GM19328 (cell line): Measurements from ENCODE around the gene NT5C.

Source experiments
- ATAC-seq: cut with Tn5 transposase; IDR thresholded peaks from one replicate; pipeline ENCODE4 v1.9.1; 2021; ENCODE audit warnings: mild to moderate bottlenecking, moderate library complexity; ENCODE audit not compliant: unreplicated experiment

The NT5C gene

DNA sequence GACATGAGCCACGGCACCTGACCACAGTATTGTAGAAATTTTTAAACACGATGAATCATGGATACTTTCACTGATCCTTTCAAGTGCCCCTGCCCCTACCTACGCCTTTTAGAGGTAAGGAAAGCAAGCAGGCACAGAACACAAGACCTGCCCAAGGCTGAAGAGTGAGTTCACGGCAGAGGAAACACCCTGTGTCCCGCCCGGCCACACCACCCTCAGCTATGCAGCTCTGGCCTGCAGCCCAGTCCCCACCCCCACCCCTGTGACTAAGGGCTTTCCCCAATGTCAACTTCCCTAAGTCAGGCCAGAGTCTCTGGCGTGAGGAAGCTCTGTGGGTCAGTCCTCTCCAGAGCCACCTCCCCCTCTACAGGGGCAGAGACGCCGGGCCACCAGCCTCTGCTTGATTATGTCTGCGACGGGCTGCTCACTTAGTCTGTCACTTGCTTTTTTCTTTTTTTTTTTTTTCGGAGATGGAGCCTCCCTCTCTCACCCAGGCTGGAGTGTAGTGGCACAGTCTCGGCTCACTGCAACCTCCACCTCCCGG, 35.4 kb downstream of the NT5C start:
- no peak for ATAC-seq

- no peak for ATAC-seq
Measured at GRCh38 chr17:75094871-75095399, 36.6 kb downstream of the NT5C start.

DNA sequence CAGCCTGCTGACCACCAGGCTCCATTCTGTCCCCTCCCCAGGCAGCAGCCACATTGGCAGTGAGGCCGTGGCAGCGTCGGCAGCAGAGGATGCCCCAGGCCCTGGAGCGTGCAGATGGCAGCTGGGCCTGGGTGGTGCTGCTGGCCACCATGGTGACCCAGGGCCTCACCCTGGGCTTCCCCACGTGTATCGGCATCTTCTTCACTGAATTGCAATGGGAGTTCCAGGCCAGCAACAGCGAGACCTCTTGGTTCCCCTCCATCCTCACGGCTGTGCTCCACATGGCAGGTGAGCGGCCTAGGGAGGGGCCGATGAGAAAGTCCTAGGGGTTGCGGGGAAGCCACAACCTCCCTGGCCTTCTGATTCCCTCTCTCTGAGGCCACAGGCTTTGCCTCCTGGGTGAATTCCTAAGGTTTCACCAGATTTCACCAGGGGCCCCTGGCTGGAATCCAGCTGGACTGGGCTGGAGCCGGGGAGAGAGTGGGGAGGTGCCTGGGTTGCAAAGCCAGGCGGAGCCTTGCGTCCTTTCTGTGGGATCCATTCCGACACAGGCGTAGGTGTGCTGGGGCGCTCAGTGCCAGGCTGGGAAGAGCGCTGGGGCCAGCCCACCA, 37.9 kb downstream of the NT5C start:
- no peak for ATAC-seq

DNA sequence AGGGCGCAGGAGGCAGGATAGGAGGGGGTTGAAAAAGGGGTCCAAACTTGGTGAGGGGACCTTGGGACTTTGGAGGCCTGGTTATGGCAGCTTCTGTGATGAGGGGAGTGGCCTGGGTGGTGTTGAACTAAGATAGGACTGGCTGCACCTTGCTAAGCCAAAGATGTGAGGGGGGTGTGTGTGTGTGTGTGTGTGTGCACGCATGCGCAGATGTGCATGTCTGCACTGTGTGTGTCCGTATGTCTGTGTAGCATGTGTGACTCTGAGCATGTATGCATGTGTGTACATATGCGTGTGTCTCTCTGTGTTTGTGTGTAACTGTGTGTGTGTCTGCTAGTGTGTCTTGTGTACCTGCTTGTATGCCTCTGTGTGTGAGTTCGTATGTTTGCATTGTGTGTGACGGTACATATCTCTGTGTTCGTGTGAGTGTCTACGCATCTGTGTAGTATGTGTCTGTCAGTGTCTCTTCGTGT, 39.7 kb downstream of the NT5C start:
- ATAC-seq = no peak

- ATAC-seq = no peak
Measured at GRCh38 chr17:75090871-75091854, 40.4 kb downstream of the NT5C start.

DNA sequence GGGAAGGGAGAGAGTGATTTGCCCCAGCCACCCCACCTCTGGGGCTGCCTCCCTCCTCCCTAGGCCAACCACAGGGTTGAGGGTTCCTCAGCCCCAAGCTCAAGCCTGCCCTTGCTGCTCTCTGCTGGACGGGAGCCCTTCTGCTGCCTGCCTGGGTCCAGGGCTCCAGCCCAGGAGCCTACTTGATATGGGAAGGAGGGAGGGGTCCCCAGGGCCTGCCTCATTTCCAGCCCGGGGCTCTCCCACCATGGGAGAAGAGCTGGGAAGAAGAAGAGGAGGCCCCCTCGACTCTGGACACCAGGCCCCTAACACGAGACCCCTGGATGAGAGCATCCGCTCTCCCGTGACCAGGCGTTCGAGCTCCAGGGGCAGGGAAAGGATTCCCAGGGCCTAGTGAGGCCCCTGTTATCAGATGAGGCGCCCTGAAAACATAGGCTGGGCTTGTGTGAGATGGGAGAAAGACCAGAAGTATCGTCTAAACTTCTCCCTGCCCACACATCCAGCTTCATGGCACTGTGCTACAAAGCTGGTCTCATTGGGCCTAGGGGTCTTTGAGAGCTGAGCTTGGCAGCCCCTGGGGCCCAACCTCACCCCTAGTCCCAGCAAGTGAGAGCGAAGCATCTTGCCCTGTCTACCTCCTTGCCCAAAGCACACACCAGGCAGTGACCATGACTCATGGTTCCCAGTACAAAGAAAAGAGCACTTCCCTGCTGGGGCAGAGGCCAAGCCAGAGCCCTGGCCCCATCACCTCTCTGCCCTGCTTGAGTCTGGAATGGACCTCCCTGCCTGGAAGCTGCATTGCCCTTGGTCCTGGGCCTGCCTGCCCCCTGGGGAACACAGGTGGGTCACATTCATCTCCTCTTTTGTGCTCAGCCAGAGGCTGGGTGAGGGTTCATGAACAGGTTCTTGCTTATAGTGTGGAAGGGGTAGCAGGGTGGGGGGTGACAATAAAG, 42.8 kb downstream of the NT5C start:
- ATAC-seq = no peak

DNA sequence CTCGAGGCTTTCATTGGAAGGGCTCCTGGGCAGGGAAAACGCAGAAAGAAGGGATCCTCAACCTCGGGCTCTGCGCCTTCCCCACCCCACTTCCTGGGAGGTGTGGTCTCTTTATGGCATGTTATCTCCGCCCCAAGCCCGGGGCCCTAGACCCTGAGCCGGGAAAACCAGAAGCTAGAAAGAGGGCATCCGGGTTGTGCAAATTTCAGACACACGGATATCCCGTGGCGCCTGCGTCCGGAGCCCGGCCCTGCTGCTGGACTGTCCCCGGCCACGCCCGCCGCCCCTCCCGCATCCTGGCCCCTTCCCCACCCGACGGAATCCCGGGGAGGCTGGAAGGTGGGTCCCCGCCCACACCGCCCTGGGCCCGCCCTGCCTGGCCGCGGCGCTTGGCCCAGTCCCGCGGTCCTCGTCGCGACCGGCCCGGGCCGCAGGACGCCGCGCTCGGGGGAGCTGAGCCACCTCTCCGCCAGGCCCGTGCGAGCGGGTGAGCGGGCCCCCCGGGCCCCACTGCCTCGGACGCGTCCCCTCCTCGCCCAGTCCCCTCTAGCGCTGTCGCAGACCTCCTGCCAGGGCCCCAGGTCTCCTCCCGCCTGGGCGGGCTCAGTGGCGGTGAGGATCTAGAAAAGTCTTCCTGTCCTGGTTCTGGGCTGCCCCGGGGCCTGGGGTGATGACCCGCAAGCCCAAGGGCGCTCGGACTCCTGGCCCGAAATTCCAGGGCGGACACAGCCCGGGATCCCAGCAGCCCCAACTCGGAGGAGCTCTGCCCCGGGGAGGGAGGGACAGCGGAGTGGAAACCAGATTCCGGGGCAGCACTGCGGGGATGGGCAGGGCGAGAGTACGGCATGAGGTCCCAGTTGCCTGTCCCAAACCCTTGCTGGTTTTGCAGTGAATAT, 43.7 kb downstream of the NT5C start, which contains the start of gene SLC16A5:
TSS of gene SLC16A5 (plus strand) at position 397 of the 896 bp plus-strand sequence. CDS start 5,683 bp downstream, outside the sequence.
- no peak for ATAC-seq

GRCh38 chr17:75087182-75087557, 44.4 kb downstream of the NT5C start:
- ATAC-seq = no peak

DNA sequence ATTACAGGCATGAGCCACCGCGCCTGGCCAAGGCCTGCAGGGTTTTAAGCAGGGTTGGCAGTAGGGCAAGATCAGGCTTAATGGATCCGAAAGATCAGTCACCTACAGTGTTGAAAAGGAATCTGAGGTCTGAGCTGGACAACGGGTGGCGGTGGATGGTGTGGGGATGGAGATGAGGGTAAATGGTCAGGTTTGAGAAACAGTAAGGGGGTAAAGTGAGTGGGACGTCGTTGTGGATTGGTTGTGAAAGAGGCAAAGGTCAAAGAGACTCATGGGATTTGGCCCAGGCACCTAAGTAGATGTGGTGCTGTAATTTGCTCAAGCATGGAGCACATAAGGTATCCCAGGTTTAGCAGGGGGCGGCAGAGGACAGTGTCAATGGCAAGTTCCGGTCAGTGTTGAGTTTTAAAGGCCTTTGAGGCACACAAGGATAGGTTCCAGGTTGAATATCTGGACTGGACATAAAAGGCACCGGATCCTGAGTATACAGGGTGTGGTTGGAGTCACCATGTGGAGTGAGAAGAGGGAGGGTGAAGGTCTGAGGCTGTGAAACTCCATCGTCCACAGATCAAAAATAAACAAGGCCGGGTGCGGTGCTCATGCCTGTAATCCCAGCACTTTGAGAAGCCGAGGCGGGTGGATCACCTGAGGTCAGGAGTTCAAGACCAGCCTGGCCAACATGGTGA, 44.9 kb downstream of the NT5C start:
- ATAC-seq = no peak

- no peak for ATAC-seq
Measured at GRCh38 chr17:75084039-75084660, 47.4 kb downstream of the NT5C start.

DNA sequence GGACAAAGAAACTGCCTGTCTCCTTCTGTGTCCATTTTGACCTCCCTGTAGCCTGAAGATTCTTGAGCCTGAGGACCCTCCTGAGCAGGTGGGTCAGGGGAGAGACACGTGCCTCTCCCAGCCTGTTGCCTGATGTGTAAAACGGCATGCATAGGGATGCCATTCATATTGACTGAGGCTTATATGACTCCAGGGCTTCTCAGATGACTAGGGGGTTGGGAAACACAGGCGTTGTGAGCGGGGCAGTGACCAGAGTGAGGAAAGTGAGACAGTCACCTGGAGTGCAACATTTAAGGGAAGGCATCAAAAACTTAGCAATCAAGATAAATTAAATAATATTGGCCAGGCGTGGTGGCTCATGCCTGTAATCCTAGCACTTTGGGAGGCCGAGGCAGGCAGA, 48.9 kb downstream of the NT5C start:
- no peak for ATAC-seq

DNA sequence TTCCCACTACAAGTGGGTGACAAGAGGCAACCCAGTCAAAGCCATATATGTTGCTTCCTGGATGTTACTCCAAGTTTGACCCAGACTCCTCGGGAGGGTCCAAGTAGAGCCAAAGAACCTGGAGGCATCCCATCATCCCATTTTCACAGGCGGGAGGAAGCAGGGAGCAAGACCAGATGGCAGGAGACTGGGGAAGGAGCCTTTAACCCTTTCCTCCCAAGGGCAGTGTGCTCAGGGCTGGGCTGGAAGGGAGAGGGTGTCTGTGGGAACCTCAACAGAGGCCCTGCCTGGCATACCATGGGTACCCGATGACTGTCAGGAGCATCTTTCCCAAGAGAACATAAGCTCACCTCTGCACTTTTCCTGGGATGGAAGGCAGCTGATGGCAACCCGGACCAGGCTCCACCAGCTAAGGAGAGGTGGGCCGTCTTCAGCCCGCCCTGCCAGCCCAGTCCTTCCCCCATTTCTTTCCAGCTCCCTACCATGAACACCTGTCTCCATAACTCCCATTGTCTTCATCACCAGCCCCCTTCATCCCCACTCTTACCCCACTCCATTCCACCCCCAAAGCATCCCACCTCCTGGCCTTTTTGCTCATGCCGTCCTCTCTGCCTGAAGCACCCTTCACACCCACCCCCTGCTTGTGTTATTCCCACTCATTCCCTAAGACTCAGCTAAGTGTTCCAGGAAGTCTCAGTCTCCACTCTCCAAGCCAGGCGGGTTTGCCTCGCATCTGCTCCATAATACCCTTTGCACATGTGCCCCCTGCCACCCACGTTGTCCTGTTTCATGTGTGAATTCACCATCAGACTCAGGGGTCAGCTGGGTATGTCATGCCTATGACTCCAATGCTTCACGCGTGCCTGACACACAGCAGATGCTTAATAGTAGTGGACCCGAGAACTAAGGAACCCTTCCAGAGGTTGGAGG, 49.7 kb downstream of the NT5C start:
- ATAC-seq = no peak
